A549 (cell line): ENCODE results near the gene PRUNE2.

Source experiments
- CTCF ChIP-seq: fragments of >200 bp; sonication (Bioruptor Twin); formaldehyde crosslinking; IDR thresholded peaks from 3 replicates; pipeline ENCODE4 v1.5.1; 2016
- EHF ChIP-seq: fragments of 250-450 bp; sonication (Bioruptor Pico); IDR thresholded peaks from 2 replicates; pipeline ENCODE4 v1.5.0; 2020; ENCODE audit warnings: mild to moderate bottlenecking
- EHMT2 ChIP-seq: fragments of 200-600 bp; sonication (generic); IDR thresholded peaks from 2 replicates; pipeline ENCODE4 v1.6.1; 2016; ENCODE audit warnings: antibody characterized with exemption, low read depth, mild to moderate bottlenecking, moderate library complexity
- HEYL ChIP-seq: fragments of 250-450 bp; sonication (Bioruptor Pico); IDR thresholded peaks from 2 replicates; pipeline ENCODE4 v1.8.0; 2021; ENCODE audit warnings: mild to moderate bottlenecking, moderate library complexity
- MAFK ChIP-seq: fragments of 450-650 bp; IDR thresholded peaks from 2 replicates; pipeline ENCODE4 v1.6.1; 2014; ENCODE audit not compliant: partially characterized antibody
- POLR2A ChIP-seq: IDR thresholded peaks from 2 replicates; pipeline ENCODE4 v1.6.1; 2012; ENCODE audit warnings: mild to moderate bottlenecking, low read length
- RAD21 ChIP-seq, 2 experiments: fragments of >200 bp in 1 of 2; sonication (Bioruptor Twin) in 1 of 2; formaldehyde crosslinking in 1 of 2; IDR thresholded peaks in 1 of 2; conservative IDR thresholded peaks in 1 of 2; 2 replicates in 1 of 2; 3 replicates in 1 of 2; pipeline ENCODE4 v1.6.1; 2012 to 2018; ENCODE audit warnings: inconsistent platforms in 1 of 2
- ZC3H11A ChIP-seq: fragments of 450-650 bp; IDR thresholded peaks from 2 replicates; pipeline ENCODE4 v1.6.1; 2014; ENCODE audit warnings: antibody characterized with exemption, mild to moderate bottlenecking
- TF ChIP-seq, protein P1 (sequence below): fragments of 150-350 bp; IDR thresholded peaks from 2 replicates; pipeline ENCODE4 v1.6.1; 2014; ENCODE audit warnings: low read depth, mild to moderate bottlenecking, low read length

- no peak for TF ChIP-seq EHF (CRISPR knock-in tag)
- no peak for TF ChIP-seq CTCF
- TF ChIP-seq, protein P1, sequence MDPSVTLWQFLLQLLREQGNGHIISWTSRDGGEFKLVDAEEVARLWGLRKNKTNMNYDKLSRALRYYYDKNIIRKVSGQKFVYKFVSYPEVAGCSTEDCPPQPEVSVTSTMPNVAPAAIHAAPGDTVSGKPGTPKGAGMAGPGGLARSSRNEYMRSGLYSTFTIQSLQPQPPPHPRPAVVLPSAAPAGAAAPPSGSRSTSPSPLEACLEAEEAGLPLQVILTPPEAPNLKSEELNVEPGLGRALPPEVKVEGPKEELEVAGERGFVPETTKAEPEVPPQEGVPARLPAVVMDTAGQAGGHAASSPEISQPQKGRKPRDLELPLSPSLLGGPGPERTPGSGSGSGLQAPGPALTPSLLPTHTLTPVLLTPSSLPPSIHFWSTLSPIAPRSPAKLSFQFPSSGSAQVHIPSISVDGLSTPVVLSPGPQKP = no peak
- TF ChIP-seq POLR2A = no peak
- TF ChIP-seq EHMT2 = no peak
- TF ChIP-seq RAD21 (conservative IDR thresholded peaks at IDR 0.05 in 1 of 2, IDR thresholded peaks at IDR 0.05 in 1 of 2) = no peak
- TF ChIP-seq HEYL (CRISPR knock-in tag) = no peak
- TF ChIP-seq ZC3H11A = no peak
- no peak for TF ChIP-seq MAFK
Observed at GRCh38 chr9:76856016-76856415, 49.9 kb downstream of the PRUNE2 start.
